CD8-positive, alpha-beta memory T cell (primary cell): ENCODE measurements around the gene SH3RF1. TPM values are rescaled to one million over a fixed set of nuclear protein-coding genes. Genes with fewer than 3 reads are reported as not detected.

Experiments used
- CTCF ChIA-PET: fragments of 350-600 bp; sonication (Branson Sonifier 250); formaldehyde crosslinking; loops from one replicate; lab custom pipeline; 2021; ENCODE audit warnings: antibody characterized with exemption; lab: Charles Lee
- POLR2A ChIA-PET: fragments of 350-600 bp; sonication (Branson Sonifier 250); formaldehyde crosslinking; loops from one replicate; lab custom pipeline; 2021; ENCODE audit warnings: antibody characterized with exemption; lab: Charles Lee
- DNase-seq, 5 donors: peaks; one replicate each; pipeline versions ENCODE4 v3.0.0 to v3.0.0-alpha.2; 2020 to 2022; ENCODE audit warnings: mixed read lengths in 1 of 5
- H3K27ac ChIP-seq: one replicate; pipeline ENCODE4 v1.7.0; 2013; ENCODE audit warnings: low read depth, mild to moderate bottlenecking, low read length, moderate library complexity
- H3K27me3 ChIP-seq: 2 replicates; pipeline ENCODE4 v1.7.0; 2013; ENCODE audit warnings: low read length, mild to moderate bottlenecking; ENCODE audit not compliant: insufficient read depth, poor library complexity, severe bottlenecking
- H3K36me3 ChIP-seq: 2 replicates; pipeline ENCODE4 v1.7.0; 2013; ENCODE audit warnings: mild to moderate bottlenecking, low read length, moderate library complexity; ENCODE audit not compliant: insufficient read depth
- H3K4me1 ChIP-seq: 2 replicates; pipeline ENCODE4 v1.7.0; 2013; ENCODE audit warnings: mild to moderate bottlenecking, low read length, moderate library complexity; ENCODE audit not compliant: insufficient read depth
- H3K4me3 ChIP-seq: 2 replicates; pipeline ENCODE4 v1.7.0; 2013; ENCODE audit warnings: mild to moderate bottlenecking, low read length
- H3K9me3 ChIP-seq: 2 replicates; pipeline ENCODE4 v1.7.0; 2013; ENCODE audit warnings: mild to moderate bottlenecking, low read length
- H3K27ac Mint-ChIP-seq, 8 donors: one replicate each; pipeline ENCODE4 v1.8.0; 2020 to 2021; ENCODE audit warnings: mixed read lengths in 8 of 8, mild to moderate bottlenecking in 6 of 8, inconsistent platforms in 3 of 8, moderate library complexity in 3 of 8
- H3K27me3 Mint-ChIP-seq, 2 donors: one replicate each; pipeline ENCODE4 v1.8.0; 2020 to 2021; ENCODE audit warnings: mixed read lengths in 2 of 2, mild to moderate bottlenecking in 1 of 2, moderate library complexity in 1 of 2
- H3K36me3 Mint-ChIP-seq, 3 donors: one replicate each; pipeline ENCODE4 v1.8.0; 2020 to 2021; ENCODE audit warnings: mixed read lengths in 3 of 3, inconsistent platforms in 1 of 3, mild to moderate bottlenecking in 1 of 3
- H3K4me1 Mint-ChIP-seq, 3 donors: one replicate each; pipeline ENCODE4 v1.8.0; 2020 to 2021; ENCODE audit warnings: mixed read lengths in 3 of 3, inconsistent platforms in 1 of 3, mild to moderate bottlenecking in 1 of 3
- H3K4me3 Mint-ChIP-seq, 7 donors: one replicate each; pipeline ENCODE4 v1.8.0; 2020 to 2021; ENCODE audit warnings: mixed read lengths in 7 of 7, mild to moderate bottlenecking in 6 of 7, moderate library complexity in 4 of 7, inconsistent platforms in 2 of 7
- H3K9me3 Mint-ChIP-seq, 5 donors: one replicate each; pipeline ENCODE4 v1.8.0; 2020 to 2022; ENCODE audit warnings: mixed read lengths in 5 of 5, mild to moderate bottlenecking in 3 of 5, moderate library complexity in 2 of 5, inconsistent platforms in 1 of 5
- polyA plus RNA-seq: library from polyadenylated mRNA; unstranded; fragments of 300-500 nt; fragmentation: Illumina TruSeq; gene quantifications from one replicate; pipeline ENCODE4 v1.2.3, GENCODE V29; 2021
- total RNA-seq, 2 experiments: library from RNA; stranded (reverse); gene quantifications; one replicate each; pipeline ENCODE4 v1.2.3, GENCODE V29; 2021

SH3RF1 gene
- total and polyA plus RNA-seq, 3 experiments from 2014 or later: 1.1 to 1.4 TPM; not detected in 1

DNA sequence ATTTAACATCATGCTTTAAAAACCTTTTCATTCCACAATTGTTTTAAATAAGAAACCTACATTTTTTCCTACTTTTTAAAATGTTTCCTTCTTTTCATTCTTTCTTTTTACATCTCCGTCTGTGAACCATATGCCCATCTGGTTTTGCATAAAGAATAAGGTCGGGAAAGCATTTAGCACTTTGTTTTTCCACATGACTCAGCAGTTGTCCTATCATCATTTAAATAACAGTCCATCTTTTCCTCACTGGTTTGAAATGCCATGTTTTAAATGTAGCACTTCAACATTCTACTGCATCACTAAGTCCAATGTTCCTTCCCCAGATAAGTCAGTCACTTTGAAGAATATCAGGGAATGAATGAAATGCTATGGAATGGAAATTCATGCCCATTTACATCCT is 128.4 kb downstream of the SH3RF1 start:
- peaks cover 5 to 27% of the 10 kb centered on the region in 2 donors for H3K27me3 Mint-ChIP-seq
- H3K9me3 Mint-ChIP-seq: no peaks in the 10 kb centered on the region
- DNase-seq: no peak
- Histone ChIP-seq H3K9me3 (no peaks in the 10 kb centered on the region), H3K36me3 (no peaks in the 10 kb centered on the region), H3K4me1 (no peaks in the 10 kb centered on the region), H3K27me3 (no peaks in the 10 kb centered on the region), H3K27ac (no peak overlapping the region), H3K4me3 (no peak overlapping the region)
- no peak overlapping the region for H3K27ac Mint-ChIP-seq
- H3K4me3 Mint-ChIP-seq: no peak overlapping the region
- no peaks in the 10 kb centered on the region for H3K36me3 Mint-ChIP-seq
- CTCF ChIA-PET: no interaction called here
- POLR2A ChIA-PET: no interaction called here
- H3K4me1 Mint-ChIP-seq: no peaks in the 10 kb centered on the region

DNA sequence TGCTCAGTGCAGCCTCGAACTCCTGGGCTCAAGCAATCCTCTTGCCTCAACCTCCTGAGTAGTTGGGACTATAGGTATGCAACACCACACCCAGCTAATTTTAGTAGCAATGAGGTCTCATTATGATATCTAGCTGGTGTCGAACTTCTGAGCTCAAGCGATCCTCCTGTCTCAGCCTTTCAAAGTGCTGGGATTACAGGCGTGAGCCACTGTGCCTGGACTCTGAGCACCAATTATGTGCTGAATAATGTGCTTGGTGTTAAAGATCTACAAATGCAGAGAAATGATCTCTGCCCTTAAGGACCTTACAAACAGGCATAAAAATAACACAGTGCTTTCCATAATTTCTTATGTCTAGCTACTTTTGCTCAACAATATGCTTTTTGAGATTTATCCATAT is 131.7 kb downstream of the SH3RF1 start:
- no peaks in the 10 kb centered on the region for H3K4me1 Mint-ChIP-seq
- Histone ChIP-seq H3K36me3 (no peaks in the 10 kb centered on the region), H3K4me3 (no peak overlapping the region), H3K27ac (no peak overlapping the region), H3K9me3 (no peaks in the 10 kb centered on the region), H3K4me1 (no peaks in the 10 kb centered on the region), H3K27me3 (no peaks in the 10 kb centered on the region)
- H3K9me3 Mint-ChIP-seq: no peaks in the 10 kb centered on the region
- H3K36me3 Mint-ChIP-seq: peaks cover 0 to 1% (median 0%) of the 10 kb centered on the region in 3 donors
- POLR2A ChIA-PET: no interaction called here
- DNase-seq: no peak
- H3K27ac Mint-ChIP-seq: no peak overlapping the region
- CTCF ChIA-PET: no interaction called here
- no peak overlapping the region for H3K4me3 Mint-ChIP-seq
- H3K27me3 Mint-ChIP-seq: peaks cover 2 to 29% of the 10 kb centered on the region in 2 donors

DNA sequence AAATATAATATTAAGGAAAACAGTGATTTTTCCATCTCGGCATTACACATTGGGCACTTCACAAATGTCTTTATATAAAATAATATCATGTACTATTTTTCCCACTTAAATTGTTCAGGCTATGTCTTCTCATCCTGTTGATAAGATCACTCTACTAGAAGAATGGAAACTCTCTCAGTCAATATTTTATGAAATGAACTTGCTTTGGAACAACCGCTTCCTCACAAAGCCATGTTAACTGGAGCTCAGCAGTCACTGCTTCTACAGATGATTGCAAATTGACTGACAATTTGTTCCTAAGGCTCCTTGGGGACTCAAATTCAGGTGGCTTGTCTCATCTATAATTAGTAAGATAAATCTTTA is 133.2 kb downstream of the SH3RF1 start:
- CTCF ChIA-PET: no interaction called here

DNA sequence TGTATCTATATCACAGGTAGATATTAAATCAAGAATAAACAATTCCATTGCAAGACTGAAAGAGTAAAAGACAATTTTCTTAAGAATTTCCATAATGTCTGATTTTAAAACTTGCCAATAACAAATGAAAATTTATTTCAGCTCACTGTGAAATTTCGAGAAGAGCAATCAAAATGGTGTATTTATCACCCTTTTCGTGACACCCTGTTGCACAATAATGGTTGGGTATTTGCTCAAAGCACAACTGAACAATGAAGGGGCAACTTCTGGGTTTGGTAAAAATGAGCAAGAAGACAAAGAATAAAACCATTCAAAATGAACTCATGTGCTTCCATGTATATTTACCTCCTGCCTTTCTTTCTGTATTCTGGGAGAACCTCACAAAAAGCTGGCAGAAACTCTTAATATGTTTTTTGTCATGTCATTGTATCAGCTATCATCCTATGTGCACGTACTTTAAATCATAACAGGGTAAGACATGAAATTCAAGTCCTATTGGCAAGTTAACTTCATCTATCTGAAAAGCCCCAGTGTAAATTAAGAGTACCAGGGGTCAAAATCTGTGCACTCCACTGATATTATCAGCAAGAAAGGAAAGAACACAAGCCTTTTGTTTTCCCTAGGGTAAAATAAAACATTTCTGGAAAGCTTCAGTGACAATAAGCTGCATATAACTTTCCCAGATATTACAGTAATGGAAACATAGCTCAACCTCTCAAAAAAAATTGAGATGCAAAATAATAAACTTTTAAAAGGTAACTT is 133.8 kb downstream of the SH3RF1 start:
- no peaks in the 10 kb centered on the region for H3K36me3 ChIP-seq
- ChIA-PET CTCF (no interaction called here), POLR2A (no interaction called here)
- Mint-ChIP-seq H3K36me3 (peaks cover 0 to 1% (median 0%) of the 10 kb centered on the region in 3 donors), H3K27me3 (peaks cover 0 to 14% of the 10 kb centered on the region in 2 donors), H3K27ac (no peak overlapping the region), H3K4me1 (no peaks in the 10 kb centered on the region), H3K9me3 (no peaks in the 10 kb centered on the region), H3K4me3 (no peak overlapping the region)
- no peaks in the 10 kb centered on the region for H3K4me1 ChIP-seq
- H3K4me3 ChIP-seq: no peak overlapping the region
- no peaks in the 10 kb centered on the region for H3K9me3 ChIP-seq
- H3K27me3 ChIP-seq: no peaks in the 10 kb centered on the region
- no peak overlapping the region for H3K27ac ChIP-seq
- DNase-seq: no peak

More for the DNA sequence above, 133.2 kb downstream of the SH3RF1 start:
- no peak for DNase-seq
- no peak overlapping the region for H3K27ac Mint-ChIP-seq
- no peaks in the 10 kb centered on the region for H3K9me3 ChIP-seq
- POLR2A ChIA-PET: no interaction called here
- no peaks in the 10 kb centered on the region for H3K36me3 ChIP-seq
- peaks cover 0 to 1% (median 0%) of the 10 kb centered on the region in 3 donors for H3K36me3 Mint-ChIP-seq
- H3K4me3 Mint-ChIP-seq: no peak overlapping the region
- H3K27me3 Mint-ChIP-seq: peaks cover 1 to 17% of the 10 kb centered on the region in 2 donors
- H3K4me1 ChIP-seq: no peaks in the 10 kb centered on the region
- H3K27ac ChIP-seq: no peak overlapping the region
- H3K4me3 ChIP-seq: no peak overlapping the region
- H3K4me1 Mint-ChIP-seq: no peaks in the 10 kb centered on the region
- no peaks in the 10 kb centered on the region for H3K27me3 ChIP-seq
- H3K9me3 Mint-ChIP-seq: no peaks in the 10 kb centered on the region

DNA sequence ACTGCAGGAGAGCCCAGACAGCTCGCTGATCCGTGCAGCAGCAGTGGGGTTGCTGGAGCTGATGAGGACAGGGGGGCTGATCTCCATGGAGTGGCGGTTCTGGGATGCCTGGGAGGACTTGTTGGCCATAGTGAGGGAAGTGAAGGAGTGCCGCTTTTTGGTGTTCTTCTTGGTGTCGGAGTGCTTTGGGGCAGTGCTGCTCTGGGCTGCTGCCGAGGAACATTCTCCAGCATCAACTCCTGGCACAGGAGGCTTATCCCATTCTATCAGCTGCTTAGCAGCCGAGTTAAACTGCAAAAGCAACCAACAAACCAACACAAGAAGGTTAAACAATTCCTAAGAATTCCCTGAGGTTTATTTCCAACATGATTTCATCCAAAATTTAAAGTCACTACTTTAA is 134.4 kb downstream of the SH3RF1 start:
- no peaks in the 10 kb centered on the region for H3K36me3 ChIP-seq
- H3K9me3 Mint-ChIP-seq: no peaks in the 10 kb centered on the region
- H3K27me3 ChIP-seq: no peaks in the 10 kb centered on the region
- H3K27me3 Mint-ChIP-seq: peaks cover 0 to 14% of the 10 kb centered on the region in 2 donors
- no peaks in the 10 kb centered on the region for H3K4me1 Mint-ChIP-seq
- H3K27ac ChIP-seq: no peak overlapping the region
- peaks cover 0 to 1% (median 0%) of the 10 kb centered on the region in 3 donors for H3K36me3 Mint-ChIP-seq
- POLR2A ChIA-PET: no interaction called here
- H3K9me3 ChIP-seq: no peaks in the 10 kb centered on the region
- DNase-seq: no peak
- H3K4me3 ChIP-seq: no peak overlapping the region
- no peaks in the 10 kb centered on the region for H3K4me1 ChIP-seq
- CTCF ChIA-PET: no interaction called here
- no peak overlapping the region for H3K4me3 Mint-ChIP-seq
- no peak overlapping the region for H3K27ac Mint-ChIP-seq

DNA sequence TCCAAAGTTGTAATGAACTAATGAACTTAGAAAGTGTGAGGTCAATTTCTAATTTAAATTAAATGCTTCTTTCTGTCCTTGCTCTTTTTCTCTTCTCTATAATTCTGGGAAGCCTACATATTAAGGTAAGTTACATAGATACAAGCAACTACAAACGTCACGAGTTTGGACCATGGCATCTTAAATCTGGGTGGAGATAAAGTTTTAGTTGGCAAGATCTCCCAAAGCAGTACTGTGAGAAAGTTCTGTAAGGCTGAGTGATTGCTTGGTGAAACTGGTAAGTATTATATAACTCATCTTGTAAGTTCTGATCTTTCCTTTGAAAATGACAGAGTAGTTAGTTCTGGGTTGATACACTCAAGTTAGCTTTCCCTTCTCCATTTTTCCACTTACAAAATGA is 135.0 kb downstream of the SH3RF1 start:
- H3K27me3 ChIP-seq: no peaks in the 10 kb centered on the region
- H3K4me1 ChIP-seq: no peaks in the 10 kb centered on the region
- H3K27ac ChIP-seq: no peak overlapping the region
- ChIA-PET POLR2A (no interaction called here), CTCF (no interaction called here)
- peaks cover 0 to 10% of the 10 kb centered on the region in 2 donors for H3K27me3 Mint-ChIP-seq
- no peak for DNase-seq
- H3K4me3 Mint-ChIP-seq: no peak overlapping the region
- H3K27ac Mint-ChIP-seq: no peak overlapping the region
- no peaks in the 10 kb centered on the region for H3K4me1 Mint-ChIP-seq
- no peaks in the 10 kb centered on the region for H3K9me3 Mint-ChIP-seq
- H3K36me3 ChIP-seq: no peaks in the 10 kb centered on the region
- peaks cover 0 to 1% (median 0%) of the 10 kb centered on the region in 3 donors for H3K36me3 Mint-ChIP-seq
- H3K4me3 ChIP-seq: no peak overlapping the region
- no peaks in the 10 kb centered on the region for H3K9me3 ChIP-seq

DNA sequence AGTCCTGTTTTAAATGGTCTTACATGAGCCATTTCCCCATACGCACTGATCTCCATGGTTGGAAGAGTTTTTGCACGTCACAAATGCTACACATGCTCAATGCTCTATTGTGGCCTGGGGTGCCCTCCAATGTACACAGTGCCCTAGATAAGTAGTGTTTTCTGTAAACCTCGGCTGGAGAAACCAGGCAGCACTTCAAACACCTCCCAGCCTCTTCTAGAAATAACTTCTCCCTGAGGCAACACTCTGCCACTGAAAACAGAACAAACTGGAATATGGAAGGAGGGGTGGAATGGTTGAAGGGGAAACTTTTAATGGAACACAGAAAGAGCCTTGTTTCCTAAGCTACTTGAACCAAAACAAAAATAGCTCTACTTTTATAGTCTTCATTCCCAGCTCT is 136.8 kb downstream of the SH3RF1 start:
- H3K27me3 Mint-ChIP-seq: peaks cover 0 to 10% of the 10 kb centered on the region in 2 donors
- no peak overlapping the region for H3K27ac Mint-ChIP-seq
- no peaks in the 10 kb centered on the region for H3K4me1 Mint-ChIP-seq
- ChIA-PET POLR2A (no interaction called here), CTCF (no interaction called here)
- Histone ChIP-seq H3K4me3 (no peak overlapping the region), H3K9me3 (no peaks in the 10 kb centered on the region), H3K36me3 (no peaks in the 10 kb centered on the region), H3K27ac (no peak overlapping the region), H3K4me1 (no peaks in the 10 kb centered on the region), H3K27me3 (no peaks in the 10 kb centered on the region)
- no peaks in the 10 kb centered on the region for H3K9me3 Mint-ChIP-seq
- H3K4me3 Mint-ChIP-seq: no peak overlapping the region
- DNase-seq: no peak
- H3K36me3 Mint-ChIP-seq: peaks cover 0 to 1% (median 0%) of the 10 kb centered on the region in 3 donors

DNA sequence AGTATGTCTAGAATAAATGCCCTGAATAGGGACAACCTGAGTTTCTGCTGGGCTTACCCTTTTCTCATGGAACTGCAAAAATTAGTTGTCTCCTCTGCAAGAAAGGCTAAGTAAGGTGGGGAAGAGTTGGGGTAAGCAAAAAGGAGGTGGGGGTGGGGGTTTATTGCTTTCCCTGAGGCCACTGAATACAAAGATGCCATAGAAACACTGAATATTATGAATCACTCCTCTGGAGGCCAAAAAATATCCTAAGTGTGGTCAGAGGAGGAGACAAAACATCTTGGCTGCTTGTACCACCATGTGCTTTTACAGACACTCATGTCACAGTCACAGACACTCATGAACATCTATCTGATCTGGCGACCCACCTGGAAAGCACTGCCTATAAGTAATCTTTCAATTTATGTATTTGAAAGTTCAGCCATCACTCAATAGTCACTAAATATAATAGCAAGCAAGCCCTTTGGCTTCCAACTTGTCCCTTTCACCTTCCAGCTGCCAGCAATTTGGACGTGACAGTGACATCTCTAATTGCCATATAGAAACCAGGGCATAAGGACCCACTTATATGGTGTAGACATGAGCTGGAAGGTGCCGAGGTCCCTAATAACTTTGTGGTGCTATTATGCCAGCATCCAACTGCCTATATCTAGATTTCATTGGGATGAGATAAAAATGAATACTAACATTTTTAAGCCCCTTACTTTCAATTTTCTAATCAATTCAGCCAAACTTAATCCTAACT is 138.0 kb downstream of the SH3RF1 start:
- H3K9me3 ChIP-seq: no peaks in the 10 kb centered on the region
- DNase-seq: no peak
- no peak overlapping the region for H3K27ac ChIP-seq
- no peaks in the 10 kb centered on the region for H3K4me1 Mint-ChIP-seq
- no peaks in the 10 kb centered on the region for H3K27me3 ChIP-seq
- peaks cover 0 to 10% of the 10 kb centered on the region in 2 donors for H3K27me3 Mint-ChIP-seq
- no peaks in the 10 kb centered on the region for H3K9me3 Mint-ChIP-seq
- no peak overlapping the region for H3K4me3 Mint-ChIP-seq
- CTCF ChIA-PET: no interaction called here
- H3K36me3 Mint-ChIP-seq: peaks cover 0 to 1% (median 0%) of the 10 kb centered on the region in 3 donors
- H3K4me3 ChIP-seq: no peak overlapping the region
- H3K36me3 ChIP-seq: no peaks in the 10 kb centered on the region
- H3K27ac Mint-ChIP-seq: no peak overlapping the region
- no peaks in the 10 kb centered on the region for H3K4me1 ChIP-seq
- POLR2A ChIA-PET: no interaction called here
